HL-60/S4 (cell line): ENCODE data around the gene CORIN.

Experiments
- in situ Hi-C: fragments of 300-500 bp; cut with MboI; formaldehyde crosslinking; loops from 2 replicates; pipeline ENCODE4 v1.14.3; 2022; ENCODE audit warnings: low sequenced_read_pairs

The CORIN gene

GRCh38 chr4:47650584-47651130 lies 187.2 kb downstream of the CORIN start:
- in situ Hi-C loops = no loop called here

GRCh38 chr4:47647544-47647943 lies 190.3 kb downstream of the CORIN start:
- in situ Hi-C loops = no loop called here

- in situ Hi-C loops = no loop called here
These were observed 190.8 kb downstream of the CORIN start for GRCh38 chr4:47647029-47647428.

- in situ Hi-C loops = no loop called here
These were observed 191.5 kb downstream of the CORIN start for GRCh38 chr4:47646372-47646771.

GRCh38 chr4:47643845-47644244 lies 194.0 kb downstream of the CORIN start:
- in situ Hi-C loops = no loop called here

GRCh38 chr4:47642985-47643760 lies 194.7 kb downstream of the CORIN start:
- in situ Hi-C loops = no loop called here

GRCh38 chr4:47642191-47642830 lies 195.6 kb downstream of the CORIN start:
- in situ Hi-C loops = no loop called here

- in situ Hi-C loops = no loop called here
These were observed 196.1 kb downstream of the CORIN start for GRCh38 chr4:47641755-47642154.

GRCh38 chr4:47640911-47641310 lies 197.0 kb downstream of the CORIN start:
- in situ Hi-C loops = no loop called here

GRCh38 chr4:47639531-47639930 lies 198.3 kb downstream of the CORIN start:
- in situ Hi-C loops = no loop called here

- in situ Hi-C loops = no loop called here
These were observed 206.7 kb downstream of the CORIN start for GRCh38 chr4:47631161-47631560.

- in situ Hi-C loops = no loop called here
These were observed 213.8 kb downstream of the CORIN start for GRCh38 chr4:47624031-47624441.

- in situ Hi-C loops = no loop called here
These were observed 216.7 kb downstream of the CORIN start for GRCh38 chr4:47621181-47621580.

- in situ Hi-C loops = no loop called here
These were observed 218.2 kb downstream of the CORIN start for GRCh38 chr4:47619691-47620090.

GRCh38 chr4:47617607-47618006 lies 220.3 kb downstream of the CORIN start:
- in situ Hi-C loops = no loop called here

- in situ Hi-C loops = no loop called here
These were observed 222.5 kb downstream of the CORIN start for GRCh38 chr4:47615385-47615784.

GRCh38 chr4:47612116-47613023 lies 225.5 kb downstream of the CORIN start:
- in situ Hi-C loops = no loop called here

- in situ Hi-C loops = no loop called here
These were observed 231.4 kb downstream of the CORIN start for GRCh38 chr4:47606482-47606881.

GRCh38 chr4:47598896-47599295 lies 239.0 kb downstream of the CORIN start:
- in situ Hi-C loops = no loop called here

- in situ Hi-C loops = no loop called here
These were observed 239.5 kb downstream of the CORIN start for GRCh38 chr4:47598320-47598719.

GRCh38 chr4:47597696-47598095 lies 240.2 kb downstream of the CORIN start:
- in situ Hi-C loops = no loop called here
